Bronchial epithelial cell (primary cell): ENCODE data around the gene UBP1. TPM values are rescaled to one million over a fixed set of nuclear protein-coding genes. Genes with fewer than 3 reads are reported as not detected.
A peak's percentile ranks its signal among the peaks of the same experiment; 100 is the strongest.

ENCODE experiments used
- DNase-seq: peaks from one replicate; pipeline ENCODE4 v3.0.0-alpha.2; 2010; ENCODE audit warnings: low read depth
- FAIRE-seq: peaks from 2 replicates; lab custom pipeline; 2011; peaks lifted over from hg19 to GRCh38; lab: Jason Lieb, UNC
- H3K27me3 ChIP-seq: 2 replicates; pipeline ENCODE4 v1.5.1; 2011; ENCODE audit warnings: low read length; ENCODE audit not compliant: control insufficient read depth, insufficient read depth
- H3K36me3 ChIP-seq: 2 replicates; pipeline ENCODE4 v1.5.1; 2011; ENCODE audit warnings: low read length; ENCODE audit not compliant: control insufficient read depth, insufficient read depth
- H3K4me3 ChIP-seq: 2 replicates; pipeline ENCODE4 v1.5.1; 2011; ENCODE audit warnings: mild to moderate bottlenecking, low read depth, low read length, control low read depth
- CTCF ChIP-seq: IDR thresholded peaks from 2 replicates; pipeline ENCODE4 v1.5.1; 2011; ENCODE audit warnings: mild to moderate bottlenecking, moderate library complexity, low read length, control low read depth, inconsistent platforms; ENCODE audit not compliant: insufficient read depth, severe bottlenecking
- total RNA-seq: library from RNA; depleted of rRNA; stranded (reverse); fragments of >200 nt; gene quantifications from 2 replicates; pipeline ENCODE4 v1.2.1, GENCODE V29; 2014

Gene UBP1
- total RNA-seq = 32.9 and 34.8 TPM in 2 replicates

- H3K27me3 ChIP-seq = no peaks in the 10 kb centered on the region
- DNase-seq = peak; percentile 100
- no peaks in the 10 kb centered on the region for H3K36me3 ChIP-seq
- no peak for TF ChIP-seq CTCF
- peak within 1 kb of the TSS; percentile 85 for H3K4me3 ChIP-seq
- FAIRE-seq = peak; percentile 43
These were observed at the start of gene UBP1 for GRCh38 chr3:33440328-33441224. TSS of gene UBP1 (minus strand) at chr3:33440405. CDS start at chr3:33439848, 557 bp downstream.

GRCh38 chr3:33488683-33489082 lies 48.5 kb upstream of the UBP1 start:
- no peaks in the 10 kb centered on the region for H3K36me3 ChIP-seq
- DNase-seq (no peak), FAIRE-seq (no peak)
- no peak overlapping the region for H3K4me3 ChIP-seq
- no peak for TF ChIP-seq CTCF
- H3K27me3 ChIP-seq = no peaks in the 10 kb centered on the region

GRCh38 chr3:33488246-33488645 lies 48.0 kb upstream of the UBP1 start:
- no peak for TF ChIP-seq CTCF
- no peaks in the 10 kb centered on the region for H3K27me3 ChIP-seq
- H3K4me3 ChIP-seq = no peak overlapping the region
- FAIRE-seq (no peak), DNase-seq (no peak)
- H3K36me3 ChIP-seq = no peaks in the 10 kb centered on the region

- TF ChIP-seq CTCF = no peak
- no peak for DNase-seq
- Histone ChIP-seq H3K27me3 (no peaks in the 10 kb centered on the region), H3K36me3 (no peaks in the 10 kb centered on the region), H3K4me3 (no peak overlapping the region)
- no peak for FAIRE-seq
These were observed 41.9 kb upstream of the UBP1 start for GRCh38 chr3:33482111-33482521.

GRCh38 chr3:33474896-33475295 lies 34.7 kb upstream of the UBP1 start:
- no peak overlapping the region for H3K4me3 ChIP-seq
- no peaks in the 10 kb centered on the region for H3K36me3 ChIP-seq
- FAIRE-seq (no peak), DNase-seq (peak; percentile 32)
- no peaks in the 10 kb centered on the region for H3K27me3 ChIP-seq
- no peak for TF ChIP-seq CTCF

GRCh38 chr3:33473813-33474212 lies 33.6 kb upstream of the UBP1 start:
- DNase-seq = no peak
- no peak overlapping the region for H3K4me3 ChIP-seq
- H3K27me3 ChIP-seq = no peaks in the 10 kb centered on the region
- no peak for TF ChIP-seq CTCF
- no peak for FAIRE-seq
- no peaks in the 10 kb centered on the region for H3K36me3 ChIP-seq
